Measurements from ENCODE around the gene DNA2. TPM values are rescaled to one million over a fixed set of nuclear protein-coding genes. Genes with fewer than 3 reads are reported as not detected.
"Not testable (repeated sequence)": the region's sequence is repeated elsewhere in the genome, so short reads cannot be mapped to it uniquely, and the experiment has no call there.

DNA2 gene
- total RNA-seq, 1 experiment from 2014 or later: 45.5 TPM

GRCh38 chr10:68469838-68470237 is 1.9 kb downstream of the DNA2 start:
- Histone ChIP-seq H3K4me3 (peak overlapping the region; percentile 75), H3K36me3 (peaks cover 31% of the 10 kb centered on the region), H3K27ac (no peak overlapping the region), H3K4me1 (no peaks in the 10 kb centered on the region), H3K27me3 (no peaks in the 10 kb centered on the region), H3K9me3 (replicated peaks) (no peaks in the 10 kb centered on the region)
- no peak for DNase-seq

- DNase-seq; H3K27me3 ChIP-seq; H3K27ac ChIP-seq; H3K4me3 ChIP-seq; H3K4me1 ChIP-seq; H3K9me3 ChIP-seq (replicated peaks): not testable (repeated sequence)
- peaks cover 51% of the 10 kb centered on the region for H3K36me3 ChIP-seq
These were observed 7.0 kb downstream of the DNA2 start for GRCh38 chr10:68464729-68465128.

GRCh38 chr10:68463365-68464093 is 8.2 kb downstream of the DNA2 start:
- DNase-seq: no peak
- Histone ChIP-seq H3K36me3 (peaks cover 46% of the 10 kb centered on the region), H3K4me3 (no peak overlapping the region)

GRCh38 chr10:68462536-68462935 is 9.2 kb downstream of the DNA2 start:
- H3K27ac ChIP-seq: no peak overlapping the region
- no peak for DNase-seq
- no peaks in the 10 kb centered on the region for H3K9me3 ChIP-seq (replicated peaks)
- H3K27me3 ChIP-seq: no peaks in the 10 kb centered on the region
- H3K36me3 ChIP-seq: peaks cover 40% of the 10 kb centered on the region
- H3K4me3 ChIP-seq: no peak overlapping the region
- no peaks in the 10 kb centered on the region for H3K4me1 ChIP-seq

More at GRCh38 chr10:68463365-68464093, 8.2 kb downstream of the DNA2 start:
- Histone ChIP-seq H3K9me3 (replicated peaks) (no peaks in the 10 kb centered on the region), H3K4me1 (no peaks in the 10 kb centered on the region), H3K27ac (no peak overlapping the region), H3K27me3 (no peaks in the 10 kb centered on the region)

- Histone ChIP-seq H3K4me1 (no peaks in the 10 kb centered on the region), H3K4me3 (no peak overlapping the region), H3K36me3 (peaks cover 35% of the 10 kb centered on the region)
These were observed 10.7 kb downstream of the DNA2 start for GRCh38 chr10:68461032-68461431.

GRCh38 chr10:68449698-68450097 is 22.1 kb downstream of the DNA2 start:
- H3K27ac ChIP-seq; H3K9me3 ChIP-seq (replicated peaks): not testable (repeated sequence)
- peak; percentile 37 to 41 for DNase-seq

More at GRCh38 chr10:68461032-68461431, 10.7 kb downstream of the DNA2 start:
- no peaks in the 10 kb centered on the region for H3K27me3 ChIP-seq
- no peak overlapping the region for H3K27ac ChIP-seq
- H3K9me3 ChIP-seq (replicated peaks): no peaks in the 10 kb centered on the region
- no peak for DNase-seq

GRCh38 chr10:68446179-68446578 is 25.6 kb downstream of the DNA2 start:
- Histone ChIP-seq H3K36me3 (peaks cover 30% of the 10 kb centered on the region), H3K9me3 (replicated peaks) (no peaks in the 10 kb centered on the region), H3K27me3 (no peaks in the 10 kb centered on the region), H3K4me3 (no peak overlapping the region), H3K4me1 (no peaks in the 10 kb centered on the region), H3K27ac (no peak overlapping the region)
- DNase-seq: no peak

More at GRCh38 chr10:68449698-68450097, 22.1 kb downstream of the DNA2 start:
- H3K27me3 ChIP-seq, H3K4me1 ChIP-seq, H3K4me3 ChIP-seq: not testable (repeated sequence)
- H3K36me3 ChIP-seq: peaks cover 25% of the 10 kb centered on the region

- Histone ChIP-seq H3K9me3 (replicated peaks) (no peaks in the 10 kb centered on the region), H3K27me3 (no peaks in the 10 kb centered on the region), H3K27ac (no peak overlapping the region), H3K4me1 (no peaks in the 10 kb centered on the region), H3K36me3 (peaks cover 27% of the 10 kb centered on the region), H3K4me3 (no peak overlapping the region)
- DNase-seq: no peak
These were observed 28.8 kb downstream of the DNA2 start for GRCh38 chr10:68442971-68443370.

- Histone ChIP-seq H3K36me3 (peaks cover 32% of the 10 kb centered on the region), H3K4me3 (no peak overlapping the region), H3K27ac (no peak overlapping the region), H3K4me1 (no peaks in the 10 kb centered on the region), H3K27me3 (no peaks in the 10 kb centered on the region), H3K9me3 (replicated peaks) (no peaks in the 10 kb centered on the region)
- DNase-seq: no peak
These were observed 30.9 kb downstream of the DNA2 start for GRCh38 chr10:68440898-68441297.

- H3K27ac ChIP-seq: no peak overlapping the region
- DNase-seq: no peak
- no peaks in the 10 kb centered on the region for H3K27me3 ChIP-seq
- peaks cover 17% of the 10 kb centered on the region; the same call in 1 of the 2 replicates for H3K36me3 ChIP-seq
- H3K4me1 ChIP-seq: no peaks in the 10 kb centered on the region
- H3K4me3 ChIP-seq: no peak overlapping the region
- H3K9me3 ChIP-seq (replicated peaks): no peaks in the 10 kb centered on the region
These were observed 36.0 kb downstream of the DNA2 start for GRCh38 chr10:68435803-68436202.

GRCh38 chr10:68434657-68435056 is 37.1 kb downstream of the DNA2 start:
- H3K27ac ChIP-seq: no peak overlapping the region
- peaks cover 24% of the 10 kb centered on the region for H3K36me3 ChIP-seq
- H3K4me3 ChIP-seq: no peak overlapping the region
- no peaks in the 10 kb centered on the region for H3K27me3 ChIP-seq
- no peak for DNase-seq
- no peaks in the 10 kb centered on the region for H3K4me1 ChIP-seq
- H3K9me3 ChIP-seq (replicated peaks): no peaks in the 10 kb centered on the region

- H3K4me3 ChIP-seq: no peak overlapping the region
- H3K27ac ChIP-seq: no peak overlapping the region
- H3K36me3 ChIP-seq: peaks cover 9% of the 10 kb centered on the region; the same call in 1 of the 2 replicates
- H3K9me3 ChIP-seq (replicated peaks): no peaks in the 10 kb centered on the region
- no peak for DNase-seq
- no peaks in the 10 kb centered on the region for H3K4me1 ChIP-seq
- no peaks in the 10 kb centered on the region for H3K27me3 ChIP-seq
These were observed 43.2 kb downstream of the DNA2 start for GRCh38 chr10:68428396-68429104.

- H3K36me3 ChIP-seq: peaks cover 6% of the 10 kb centered on the region
- H3K4me3 ChIP-seq: no peak overlapping the region
- no peaks in the 10 kb centered on the region for H3K9me3 ChIP-seq (replicated peaks)
- H3K4me1 ChIP-seq: no peaks in the 10 kb centered on the region
- H3K27ac ChIP-seq: no peak overlapping the region
- no peak for DNase-seq
- H3K27me3 ChIP-seq: no peaks in the 10 kb centered on the region
These were observed 47.2 kb downstream of the DNA2 start for GRCh38 chr10:68424454-68425014.

- Histone ChIP-seq H3K4me1 (no peaks in the 10 kb centered on the region), H3K4me3 (no peak overlapping the region), H3K36me3 (peaks cover 12% of the 10 kb centered on the region), H3K27ac (no peak overlapping the region), H3K27me3 (no peaks in the 10 kb centered on the region), H3K9me3 (replicated peaks) (no peaks in the 10 kb centered on the region)
- DNase-seq: no peak
These were observed 48.3 kb downstream of the DNA2 start for GRCh38 chr10:68423522-68423921.

GRCh38 chr10:68419376-68419775 is 52.4 kb downstream of the DNA2 start:
- Histone ChIP-seq H3K36me3 (peaks cover 27% of the 10 kb centered on the region), H3K27ac (no peak overlapping the region), H3K4me1 (no peaks in the 10 kb centered on the region), H3K4me3 (no peak overlapping the region), H3K9me3 (replicated peaks) (no peaks in the 10 kb centered on the region), H3K27me3 (no peaks in the 10 kb centered on the region)
- no peak for DNase-seq
